IMR-90 (cell line): ENCODE results near the gene RASL10B. TPM values are rescaled to one million over a fixed set of nuclear protein-coding genes. Genes with fewer than 3 reads are reported as not detected.
"Not testable (repeated sequence)": the region's sequence is repeated elsewhere in the genome, so short reads cannot be mapped to it uniquely, and the experiment has no call there.

Experiments used
- ATAC-seq: fragments of 200-7000 bp; cut with Tn5 transposase; 2 replicates; pipeline ENCODE4 v1.9.1; 2020; ENCODE audit warnings: low read depth, mild to moderate bottlenecking, moderate library complexity
- BruUV-seq: library from RNA; stranded (reverse); fragments of 400-500 nt; replicated peaks from 2 replicates; lab custom pipeline; 2021; lab: Mats Ljungman, UMichigan
- CTCF ChIA-PET: fragments of 300-600 bp; formaldehyde crosslinking; extraction: SDS; loops from one replicate; lab custom pipeline; 2021; ENCODE audit warnings: antibody characterized with exemption; lab: Yijun Ruan, JAX
- POLR2A ChIA-PET: fragments of 300-600 bp; sonication (Branson Sonifier 250); formaldehyde crosslinking; loops from one replicate; lab custom pipeline; 2022; ENCODE audit warnings: antibody characterized with exemption; ENCODE audit not compliant: unreplicated experiment; lab: Charles Lee
- DNase-seq: peaks from one replicate; pipeline ENCODE4 v3.0.0; 2013
- H2AFZ ChIP-seq: replicated peaks from 2 replicates; pipeline ENCODE3; 2013; ENCODE audit warnings: low read length, mild to moderate bottlenecking; ENCODE audit not compliant: poor library complexity
- H2AK5ac ChIP-seq: 2 replicates; pipeline ENCODE4 v1.6.1; 2013; ENCODE audit warnings: low read depth, low read length, inconsistent platforms
- H2AK9ac ChIP-seq: replicated peaks from 2 replicates; pipeline ENCODE3; 2013; ENCODE audit warnings: mild to moderate bottlenecking, low read depth, low read length, moderate library complexity; ENCODE audit not compliant: poor library complexity
- H2BK120ac ChIP-seq: 2 replicates; pipeline ENCODE4 v1.6.1; 2013; ENCODE audit warnings: low read depth, low read length, inconsistent platforms
- H2BK15ac ChIP-seq: 3 replicates; pipeline ENCODE4 v1.6.1; 2013; ENCODE audit warnings: low read depth, low read length, inconsistent platforms
- H2BK20ac ChIP-seq: 2 replicates; pipeline ENCODE4 v1.6.1; 2013; ENCODE audit warnings: low read depth, mild to moderate bottlenecking, inconsistent platforms, low read length, moderate library complexity
- H2BK5ac ChIP-seq: 2 replicates; pipeline ENCODE4 v1.6.1; 2013; ENCODE audit warnings: mild to moderate bottlenecking, low read depth, low read length, inconsistent platforms; ENCODE audit not compliant: poor library complexity, severe bottlenecking
- H3K14ac ChIP-seq: replicated peaks from 2 replicates; pipeline ENCODE4 v1.6.1; 2013; ENCODE audit warnings: low read depth, low read length, inconsistent platforms
- H3K18ac ChIP-seq: 2 replicates; pipeline ENCODE4 v1.6.1; 2013; ENCODE audit warnings: low read depth, low read length, control low read depth
- H3K23ac ChIP-seq: 2 replicates; pipeline ENCODE4 v1.6.1; 2013; ENCODE audit warnings: low read depth, low read length, inconsistent platforms
- H3K27ac ChIP-seq: 2 replicates; pipeline ENCODE4 v1.5.1; 2013; ENCODE audit warnings: mild to moderate bottlenecking, control low read depth, low read length; ENCODE audit not compliant: insufficient read depth
- H3K27me3 ChIP-seq: 2 replicates; pipeline ENCODE4 v1.6.1; 2013; ENCODE audit warnings: low read length; ENCODE audit not compliant: control insufficient read depth, insufficient read depth
- H3K36me3 ChIP-seq: 2 replicates; pipeline ENCODE4 v1.6.1; 2013; ENCODE audit warnings: low read length, mixed read lengths; ENCODE audit not compliant: control insufficient read depth, insufficient read depth
- H3K4ac ChIP-seq: 2 replicates; pipeline ENCODE4 v1.6.1; 2013; ENCODE audit warnings: low read depth, low read length, inconsistent platforms
- H3K4me1 ChIP-seq: 2 replicates; pipeline ENCODE4 v1.6.1; 2013; ENCODE audit warnings: low read length, mixed read lengths; ENCODE audit not compliant: control insufficient read depth, insufficient read depth
- H3K4me2 ChIP-seq: 2 replicates; pipeline ENCODE4 v1.6.1; 2013; ENCODE audit warnings: low read depth, mild to moderate bottlenecking, control low read depth, low read length, moderate library complexity
- H3K4me3 ChIP-seq: 2 replicates; pipeline ENCODE4 v1.5.1; 2013; ENCODE audit warnings: low read depth, mild to moderate bottlenecking, control low read depth, low read length, moderate library complexity; ENCODE audit not compliant: insufficient read depth
- H3K56ac ChIP-seq: 2 replicates; pipeline ENCODE4 v1.6.1; 2013; ENCODE audit warnings: low read length, inconsistent platforms; ENCODE audit not compliant: insufficient read depth; ENCODE audit errors: extremely low read depth
- H3K79me1 ChIP-seq, 2 experiments: 2 replicates each; pipeline ENCODE4 v1.6.1; 2013; ENCODE audit warnings: low read length in 2 of 2, inconsistent platforms in 1 of 2, low read depth in 1 of 2
- H3K9ac ChIP-seq: 2 replicates; pipeline ENCODE4 v1.6.1; 2013; ENCODE audit warnings: low read depth, low read length, control low read depth
- H3K9me1 ChIP-seq: 2 replicates; pipeline ENCODE4 v1.6.1; 2013; ENCODE audit warnings: low read length, inconsistent platforms; ENCODE audit not compliant: insufficient read depth
- H3K9me3 ChIP-seq: 2 replicates; pipeline ENCODE4 v1.6.1; 2013; ENCODE audit warnings: low read length; ENCODE audit not compliant: control insufficient read depth, insufficient read depth
- H4K20me1 ChIP-seq: 2 replicates; pipeline ENCODE4 v1.6.1; 2013; ENCODE audit warnings: low read length, inconsistent platforms; ENCODE audit not compliant: insufficient read depth
- H4K5ac ChIP-seq: 2 replicates; pipeline ENCODE4 v1.6.1; 2013; ENCODE audit warnings: mild to moderate bottlenecking, low read depth, low read length, control low read depth
- H4K8ac ChIP-seq, 2 experiments: 2 replicates each; pipeline ENCODE4 v1.6.1; 2013; ENCODE audit warnings: low read depth in 2 of 2, low read length in 2 of 2, control low read depth in 1 of 2, inconsistent platforms in 1 of 2
- H4K91ac ChIP-seq: 2 replicates; pipeline ENCODE4 v1.6.1; 2013; ENCODE audit warnings: low read depth, low read length, inconsistent platforms; ENCODE audit not compliant: insufficient read depth
- CEBPB ChIP-seq: IDR thresholded peaks from 2 replicates; pipeline ENCODE4 v1.6.1; 2012; ENCODE audit warnings: low read depth, low read length, improper control_type of control experiment
- FOS ChIP-seq: fragments of 150-350 bp; IDR thresholded peaks from 2 replicates; pipeline ENCODE4 v1.6.1; 2016; ENCODE audit warnings: low read depth, low read length
- MAZ ChIP-seq: IDR thresholded peaks from 2 replicates; pipeline ENCODE4 v1.6.1; 2012; ENCODE audit warnings: low read depth, mild to moderate bottlenecking, low read length, improper control_type of control experiment, moderate library complexity, borderline replicate concordance
- RAD21 ChIP-seq: IDR thresholded peaks from 2 replicates; pipeline ENCODE4 v1.6.1; 2012; ENCODE audit warnings: low read length, improper control_type of control experiment
- RCOR1 ChIP-seq: IDR thresholded peaks from 2 replicates; pipeline ENCODE4 v1.6.1; 2012; ENCODE audit warnings: mild to moderate bottlenecking, low read length, improper control_type of control experiment; ENCODE audit not compliant: insufficient replicate concordance
- WGBS, 2 experiments: methylation state at CpG; one replicate each; pipeline versions ENCODE4 v1.1.5 to v1.1.7; 2013; ENCODE audit warnings: missing lambda C conversion rate in 2 of 2; ENCODE audit not compliant: insufficient read length in 1 of 2; ENCODE audit errors: extremely low coverage in 2 of 2; 5-methylcytosine and 5-hydroxymethylcytosine counted together
- dilution Hi-C: fragments of 300-500 bp; cut with HindIII; formaldehyde crosslinking; loops from one replicate; pipeline ENCODE4 v1.14.3; 2018; ENCODE audit warnings: low sequenced_read_pairs; ENCODE audit not compliant: unreplicated experiment
- in situ Hi-C: fragments of 300-500 bp; cut with MboI; formaldehyde crosslinking; loops from 3 replicates; pipeline ENCODE4 v1.14.3; 2019; ENCODE audit warnings: low sequenced_read_pairs, inconsistent platforms, mixed read lengths
- intact Hi-C: fragments of 100-400 bp; cut with micrococcal nuclease; formaldehyde crosslinking; loops from 2 replicates; pipeline ENCODE4 v1.10.0; 2022
- polyA plus RNA-seq, 3 experiments: library from polyadenylated mRNA; depleted of rRNA; stranded (reverse); fragments of >200 nt; gene quantifications; 2 replicates each; pipeline ENCODE4 v1.2.3, GENCODE V29; 2012; ENCODE audit warnings: low replicate concordance in 1 of 3
- total RNA-seq: library from RNA; depleted of rRNA; stranded (reverse); fragments of >200 nt; gene quantifications from 2 replicates; pipeline ENCODE4 v1.2.3, GENCODE V29; 2012

RASL10B gene
- total and polyA plus RNA-seq, 2 of the 4 experiments (the other 2 are of a cell fraction): 4.1 to 4.7 TPM

- H3K14ac ChIP-seq: no peak overlapping the region
- H3K4me1 ChIP-seq: 0 out of 2 replicates have a peak, but pooled peaks cover 3% of the 10 kb centered on the region
- ATAC-seq: no peak
- no peak overlapping the region for H2BK15ac ChIP-seq
- intact Hi-C loops (no loop called here), in situ Hi-C loops (no loop called here), dilution Hi-C loops (no loop called here)
- no peak overlapping the region for H2AK9ac ChIP-seq
- H3K27me3 ChIP-seq: no peaks in the 10 kb centered on the region
- H4K20me1 ChIP-seq: no peaks in the 10 kb centered on the region; the same call in 1 of the 2 replicates
- H3K36me3 ChIP-seq: peaks cover 3% of the 10 kb centered on the region; the same call in 1 of the 2 replicates
- no peak overlapping the region for H2BK20ac ChIP-seq
- no CpG with 5 or more reads among the region's 5 CpGs for WGBS, 2 experiments
- H4K5ac ChIP-seq: no peak overlapping the region
- no peak overlapping the region for H3K4ac ChIP-seq
- no peak overlapping the region for H2AFZ ChIP-seq
- H4K91ac ChIP-seq: no peak overlapping the region
- no peak overlapping the region for H3K27ac ChIP-seq
- no peak overlapping the region for H3K56ac ChIP-seq
- no peak overlapping the region for H2BK5ac ChIP-seq
- H3K79me1 ChIP-seq: peaks cover 17 to 28% of the 10 kb centered on the region in 2 experiments
- H4K8ac ChIP-seq: no peak overlapping the region
- no peaks in the 10 kb centered on the region for H3K9me3 ChIP-seq
- no peak overlapping the region for H3K18ac ChIP-seq
- BruUV-seq: no TSS peak
- TF ChIP-seq RCOR1 (no peak), MAZ (no peak), CEBPB (no peak), FOS (no peak), RAD21 (no peak)
- H3K9ac ChIP-seq: no peak overlapping the region
- H2AK5ac ChIP-seq: no peak overlapping the region
- H3K4me3 ChIP-seq: no peak overlapping the region
- POLR2A ChIA-PET: no interaction called here
- H2BK120ac ChIP-seq: no peak overlapping the region
- CTCF ChIA-PET: interaction anchor here (0.7 kb wide), 1 partner anchor 8 kb away, joined by 3 read pairs; no protein-coding TSS in a partner anchor
- no peak overlapping the region for H3K23ac ChIP-seq
- no peak overlapping the region for H3K4me2 ChIP-seq
- H3K9me1 ChIP-seq: peaks cover 10% of the 10 kb centered on the region; the same call in 1 of the 2 replicates
- no peak for DNase-seq
Measured at GRCh38 chr17:35701491-35701890, 29.9 kb upstream of the RASL10B start.

- H3K4me3 ChIP-seq, DNase-seq, H3K9me3 ChIP-seq, intact Hi-C loops, H4K91ac ChIP-seq, H3K27ac ChIP-seq, H3K4me1 ChIP-seq, H3K9ac ChIP-seq, H3K27me3 ChIP-seq, H2BK20ac ChIP-seq, H3K23ac ChIP-seq, H3K18ac ChIP-seq, dilution Hi-C loops, H3K56ac ChIP-seq, H3K36me3 ChIP-seq, ATAC-seq, H3K4me2 ChIP-seq, H3K4ac ChIP-seq, BruUV-seq, H2BK15ac ChIP-seq, H2BK5ac ChIP-seq, H2AK9ac ChIP-seq, H4K20me1 ChIP-seq, POLR2A ChIA-PET, H2AK5ac ChIP-seq, H2BK120ac ChIP-seq, H3K14ac ChIP-seq, CTCF ChIA-PET, in situ Hi-C loops, H4K8ac ChIP-seq, H4K5ac ChIP-seq, H2AFZ ChIP-seq: not testable (repeated sequence)
- H3K79me1 ChIP-seq: peaks cover 16 to 23% of the 10 kb centered on the region in 2 experiments
- peaks cover 10% of the 10 kb centered on the region; the same call in 1 of the 2 replicates for H3K9me1 ChIP-seq
- no CpG with 5 or more reads among the region's 2 CpGs for WGBS, 2 experiments
Measured at GRCh38 chr17:35703308-35703707, 28.1 kb upstream of the RASL10B start.
